NCI-H2107 treated with DMSO at 0.1 percent for 48 hours (cell line): ENCODE data around the gene LIPJ.

Experiments
- DNase-seq: peaks from one replicate; lab custom pipeline; 2025; ENCODE audit not compliant: unreplicated experiment; lab: John Stamatoyannopoulos, UW

LIPJ gene

DNA sequence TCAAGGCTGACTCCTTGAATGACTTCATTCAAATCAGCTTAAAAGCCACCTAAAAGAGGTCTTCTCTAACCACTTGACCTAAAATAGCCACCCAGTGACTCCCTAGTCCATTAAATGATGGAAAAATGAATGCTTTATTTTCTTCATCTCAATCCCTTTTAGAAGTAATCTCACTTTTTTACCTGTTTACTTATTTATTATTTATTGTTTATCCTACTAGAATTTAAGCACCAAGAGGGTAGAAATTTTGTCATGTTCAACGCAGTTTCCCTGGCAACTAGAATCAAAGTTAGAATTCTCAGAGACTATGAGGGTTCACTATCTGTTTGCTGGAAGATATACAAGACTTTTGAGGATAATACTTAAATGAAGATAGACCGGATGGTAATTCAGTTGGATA lies at the start of gene LIPJ:
LIPJ (plus strand) TSS at position 301 of the 400 bp plus-strand sequence. CDS start 3,926 bp downstream, outside the sequence.
- DNase-seq, result no peak

GRCh38 chr10:88537322-88537721 lies 49.2 kb upstream of the LIPJ start:
- DNase-seq, result no peak

GRCh38 chr10:88538048-88538447 lies 48.5 kb upstream of the LIPJ start:
- no peak for DNase-seq

- no peak for DNase-seq
Observed at GRCh38 chr10:88540351-88540750, 46.2 kb upstream of the LIPJ start.

- no peak for DNase-seq
Observed at GRCh38 chr10:88541116-88541626, 45.4 kb upstream of the LIPJ start.

- no peak for DNase-seq
Observed at GRCh38 chr10:88542522-88542921, 44.0 kb upstream of the LIPJ start.

GRCh38 chr10:88544140-88544870 lies 42.3 kb upstream of the LIPJ start:
- DNase-seq, result no peak

GRCh38 chr10:88545359-88545758 lies 41.2 kb upstream of the LIPJ start:
- no peak for DNase-seq

DNA sequence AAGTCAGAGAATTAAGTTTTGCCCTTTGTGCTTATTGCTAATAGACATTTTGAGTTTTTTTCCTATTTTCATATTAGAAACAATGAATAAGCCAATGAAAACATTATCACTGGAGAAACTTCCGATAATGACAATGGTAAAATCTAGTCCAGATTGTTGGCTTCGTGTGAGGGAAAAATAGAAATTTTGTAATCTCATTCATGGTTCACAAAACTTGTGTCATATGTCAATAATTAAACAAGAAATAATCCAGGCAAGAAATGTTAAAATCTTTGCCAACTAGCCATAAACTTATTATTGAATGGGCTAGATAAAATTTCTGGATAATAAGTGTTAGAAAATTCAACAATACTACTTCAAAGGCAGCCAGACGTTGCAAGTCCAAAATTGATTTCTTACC lies 40.1 kb upstream of the LIPJ start:
- DNase-seq, result no peak

DNA sequence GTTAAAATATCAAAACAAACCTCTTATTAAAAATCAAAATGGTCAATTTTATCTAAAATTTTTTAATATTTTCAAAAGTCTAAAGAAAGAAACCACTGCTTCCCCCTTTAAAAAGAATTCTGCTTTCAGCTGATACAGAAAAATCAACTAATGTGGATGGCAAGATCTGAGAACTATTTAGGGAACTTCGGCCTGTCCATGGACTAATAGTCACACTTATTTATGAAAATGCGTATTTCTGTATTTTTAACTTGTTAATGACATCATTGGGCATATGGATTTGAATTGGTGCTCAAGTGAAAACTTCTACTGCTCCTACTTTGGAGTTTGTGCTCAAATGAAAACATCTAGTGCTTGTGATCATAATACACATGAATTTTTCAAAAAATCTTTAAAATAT lies 35.3 kb upstream of the LIPJ start:
- no peak for DNase-seq

GRCh38 chr10:88553116-88553752 lies 33.3 kb upstream of the LIPJ start:
- no peak for DNase-seq

- DNase-seq, result no peak
Observed at GRCh38 chr10:88555190-88555908, 31.2 kb upstream of the LIPJ start.

- DNase-seq, result no peak
Observed at GRCh38 chr10:88557256-88557655, 29.3 kb upstream of the LIPJ start.

GRCh38 chr10:88557658-88558057 lies 28.9 kb upstream of the LIPJ start:
- DNase-seq, result no peak

- DNase-seq, result no peak
Observed at GRCh38 chr10:88562152-88562551, 24.4 kb upstream of the LIPJ start.

DNA sequence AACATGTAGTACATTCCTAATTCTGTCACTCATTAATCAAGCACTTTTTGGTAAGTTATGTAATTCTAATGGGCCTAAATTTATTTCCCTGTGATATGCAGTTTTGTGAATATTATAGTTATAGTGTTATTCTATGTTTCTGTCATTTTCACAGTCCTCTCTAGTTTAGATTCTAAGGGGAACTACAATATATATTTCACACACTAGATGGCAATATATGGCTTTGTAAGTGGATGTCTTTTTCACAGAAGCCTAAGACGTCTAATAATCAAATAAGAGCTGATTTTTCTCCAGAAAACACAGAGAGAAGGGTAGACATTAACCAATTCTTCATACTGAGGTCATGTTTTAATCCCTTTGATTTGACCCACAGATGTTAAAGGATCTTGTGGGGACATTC lies 21.5 kb upstream of the LIPJ start:
- no peak for DNase-seq

DNA sequence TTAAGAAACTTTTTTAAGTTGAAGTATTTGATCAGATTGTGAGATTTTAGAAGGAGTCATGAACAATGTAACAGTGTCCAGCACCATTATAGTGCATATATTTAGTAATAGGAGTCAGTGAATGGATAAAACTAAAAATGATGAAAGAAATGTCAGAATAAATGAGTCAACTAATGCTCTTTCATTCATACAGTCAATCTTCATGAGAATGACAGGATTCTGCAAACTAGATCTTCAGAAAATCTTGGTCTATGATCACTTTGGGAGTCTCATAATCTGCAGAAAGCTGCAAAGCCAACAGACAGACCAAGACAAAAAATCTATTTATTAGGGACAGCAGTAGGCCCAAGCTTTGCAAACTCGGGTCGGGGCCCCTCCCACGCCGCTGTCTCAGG lies 4.2 kb upstream of the LIPJ start:
- DNase-seq, result no peak

- DNase-seq, result peak; percentile 0
Observed at GRCh38 chr10:88582806-88583583, 3.6 kb upstream of the LIPJ start, which contains the start of gene RNLS. Gene RNLS (minus strand): TSS chr10:88583318.

DNA sequence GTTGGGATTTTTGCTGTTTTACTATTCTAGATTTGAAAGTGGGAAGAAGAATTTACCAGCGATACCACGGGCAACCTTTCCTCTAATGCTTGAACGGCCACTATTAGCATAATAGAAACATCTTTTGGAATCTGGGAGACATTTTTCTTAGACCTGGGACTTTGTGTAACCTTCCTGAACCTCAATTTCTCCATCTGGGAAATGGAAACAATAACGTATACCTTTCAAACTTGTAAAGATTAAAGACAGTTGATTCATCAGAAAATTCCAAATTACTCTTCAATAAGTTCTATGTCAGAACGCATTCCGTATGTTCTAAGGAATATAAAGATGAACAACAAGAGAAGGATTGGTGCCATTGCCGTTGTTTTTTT lies 3.0 kb upstream of the LIPJ start:
- no peak for DNase-seq

- DNase-seq, result no peak
Observed at GRCh38 chr10:88592381-88592780, 5.8 kb downstream of the LIPJ start.

DNA sequence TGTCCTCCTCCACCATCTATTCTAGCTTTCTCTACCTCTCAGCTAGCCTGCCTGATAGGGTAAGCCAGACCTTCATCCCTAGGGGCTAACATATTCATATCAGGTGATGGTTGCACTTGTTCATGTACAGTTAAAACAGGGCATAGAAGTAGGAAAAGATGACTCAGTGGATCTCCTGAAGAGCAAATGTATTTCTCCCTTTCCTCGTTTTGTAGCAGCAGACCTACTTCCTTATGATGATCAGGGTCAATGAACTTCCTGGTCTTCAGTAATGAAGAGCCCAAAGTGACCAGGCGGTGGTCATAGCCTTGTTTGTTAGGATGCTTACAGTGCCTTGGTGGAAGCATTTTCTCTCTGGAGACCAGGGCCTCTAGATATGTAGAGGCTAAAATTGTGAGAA lies 6.3 kb downstream of the LIPJ start:
- no peak for DNase-seq
